Astrocyte (in vitro differentiated cells and primary cell): ENCODE results near the gene NCR3LG1. TPM values are rescaled to one million over a fixed set of nuclear protein-coding genes. Genes with fewer than 3 reads are reported as not detected.
A peak's percentile ranks its signal among the peaks of the same experiment; 100 is the strongest.

Source experiments
- DNase-seq: peaks from one replicate; pipeline ENCODE4 v3.0.0-alpha.2; 2010; ENCODE audit warnings: low read depth
- FAIRE-seq: peaks from 2 replicates; lab custom pipeline; 2011; peaks lifted over from hg19 to GRCh38; lab: Jason Lieb, UNC
- H2AFZ ChIP-seq: 2 replicates; pipeline ENCODE4 v1.6.0; 2012; ENCODE audit warnings: low read depth, low read length, inconsistent platforms
- H3K27ac ChIP-seq: 2 replicates; pipeline ENCODE4 v1.5.1; 2011; ENCODE audit warnings: low read depth, low read length, inconsistent platforms
- H3K27me3 ChIP-seq: 2 replicates; pipeline ENCODE4 v1.6.0; 2011; ENCODE audit warnings: low read length, inconsistent platforms; ENCODE audit not compliant: insufficient read depth
- H3K36me3 ChIP-seq: 2 replicates; pipeline ENCODE4 v1.5.1; 2011; ENCODE audit warnings: low read length, inconsistent platforms; ENCODE audit not compliant: insufficient read depth
- H3K4me1 ChIP-seq: 2 replicates; pipeline ENCODE4 v1.5.1; 2011; ENCODE audit warnings: low read length, inconsistent platforms; ENCODE audit not compliant: insufficient read depth
- H3K4me2 ChIP-seq: 2 replicates; pipeline ENCODE4 v1.6.0; 2012; ENCODE audit warnings: low read length, inconsistent platforms
- H3K4me3 ChIP-seq: 2 replicates; pipeline ENCODE4 v1.5.1; 2011; ENCODE audit warnings: low read depth, mild to moderate bottlenecking, low read length, inconsistent platforms; ENCODE audit not compliant: insufficient read depth
- H3K79me2 ChIP-seq: 2 replicates; pipeline ENCODE4 v1.6.0; 2012; ENCODE audit warnings: mild to moderate bottlenecking, low read length, inconsistent platforms; ENCODE audit not compliant: insufficient read depth
- H3K9ac ChIP-seq: 2 replicates; pipeline ENCODE4 v1.6.0; 2012; ENCODE audit warnings: mild to moderate bottlenecking, low read length, inconsistent platforms
- H3K9me3 ChIP-seq: 2 replicates; pipeline ENCODE4 v1.5.1; 2012; ENCODE audit warnings: low read depth, mild to moderate bottlenecking, low read length, inconsistent platforms; ENCODE audit not compliant: insufficient read depth
- H4K20me1 ChIP-seq: 2 replicates; pipeline ENCODE4 v1.6.0; 2012; ENCODE audit warnings: low read length, inconsistent platforms; ENCODE audit not compliant: insufficient read depth
- H3K27ac Mint-ChIP-seq: one replicate; pipeline ENCODE4 v1.8.0; 2021; ENCODE audit warnings: mild to moderate bottlenecking, mixed read lengths; ENCODE audit not compliant: unreplicated experiment
- H3K27me3 Mint-ChIP-seq: one replicate; pipeline ENCODE4 v1.8.0; 2021; ENCODE audit warnings: low read depth, mixed read lengths; ENCODE audit not compliant: unreplicated experiment
- H3K36me3 Mint-ChIP-seq: one replicate; pipeline ENCODE4 v1.8.0; 2021; ENCODE audit warnings: low read depth, mixed read lengths; ENCODE audit not compliant: unreplicated experiment
- H3K4me1 Mint-ChIP-seq: one replicate; pipeline ENCODE4 v1.8.0; 2021; ENCODE audit warnings: low read depth, mixed read lengths; ENCODE audit not compliant: unreplicated experiment
- H3K4me3 Mint-ChIP-seq: one replicate; pipeline ENCODE4 v1.8.0; 2021; ENCODE audit warnings: mild to moderate bottlenecking, moderate library complexity, mixed read lengths; ENCODE audit not compliant: unreplicated experiment
- H3K9me3 Mint-ChIP-seq: one replicate; pipeline ENCODE4 v1.8.0; 2021; ENCODE audit warnings: mild to moderate bottlenecking, mixed read lengths; ENCODE audit not compliant: unreplicated experiment
- CTCF ChIP-seq: IDR thresholded peaks from 2 replicates; pipeline ENCODE4 v1.5.1; 2011; ENCODE audit warnings: low read depth, mild to moderate bottlenecking, inconsistent platforms, low read length, moderate library complexity; ENCODE audit not compliant: insufficient read depth
- EZH2 ChIP-seq: IDR thresholded peaks from 2 replicates; pipeline ENCODE4 v1.6.1; 2012; ENCODE audit warnings: mild to moderate bottlenecking, low read length, inconsistent platforms; ENCODE audit not compliant: insufficient read depth
- total RNA-seq: library from RNA; stranded (reverse); gene quantifications from 2 replicates; pipeline ENCODE4 v1.2.1, GENCODE V29; 2021

Gene NCR3LG1
- total RNA-seq, 1 donor from 2014 or later = 3.3 TPM

GRCh38 chr11:17388609-17389210 is 37.1 kb downstream of the NCR3LG1 start, which contains the start of gene KCNJ11:
Gene KCNJ11 (minus strand): TSS chr11:17388659. CDS start chr11:17388091, 568 bp downstream.
- Mint-ChIP-seq H3K36me3 (peaks cover 3% of the 10 kb centered on the region), H3K4me1 (peaks cover 1% of the 10 kb centered on the region), H3K9me3 (peaks cover 2% of the 10 kb centered on the region), H3K27me3 (peaks cover 45% of the 10 kb centered on the region), H3K27ac (no peak within 1 kb of the TSS), H3K4me3 (peak within 1 kb of the TSS; percentile 54)
- TF ChIP-seq CTCF = no peak
- no peak for TF ChIP-seq EZH2
- Histone ChIP-seq H2AFZ (no peak within 1 kb of the TSS), H3K9ac (no peak within 1 kb of the TSS), H3K4me1 (peaks cover 3% of the 10 kb centered on the region), H3K9me3 (no peaks in the 10 kb centered on the region), H3K27me3 (peaks cover 9% of the 10 kb centered on the region), H4K20me1 (no peaks in the 10 kb centered on the region), H3K4me3 (peak within 1 kb of the TSS; percentile 44), H3K27ac (no peak within 1 kb of the TSS), H3K4me2 (peak within 1 kb of the TSS; percentile 83), H3K79me2 (no peaks in the 10 kb centered on the region), H3K36me3 (no peaks in the 10 kb centered on the region)
- no peak for DNase-seq
- no peak for FAIRE-seq

- no peaks in the 10 kb centered on the region for H3K79me2 ChIP-seq
- Mint-ChIP-seq H3K9me3 (peaks cover 2% of the 10 kb centered on the region), H3K4me3 (peak overlapping the region; percentile 54), H3K36me3 (peaks cover 3% of the 10 kb centered on the region), H3K27ac (no peak overlapping the region), H3K4me1 (peaks cover under 1% of the 10 kb centered on the region), H3K27me3 (peaks cover 49% of the 10 kb centered on the region)
- peaks cover 9% of the 10 kb centered on the region for H3K27me3 ChIP-seq
- H3K27ac ChIP-seq = no peak overlapping the region
- DNase-seq = no peak
- H3K4me2 ChIP-seq = peak overlapping the region; percentile 83
- no peak overlapping the region for H3K9ac ChIP-seq
- no peaks in the 10 kb centered on the region for H4K20me1 ChIP-seq
- H3K36me3 ChIP-seq = no peaks in the 10 kb centered on the region
- TF ChIP-seq EZH2 (no peak), CTCF (no peak)
- no peak for FAIRE-seq
- H3K9me3 ChIP-seq = no peaks in the 10 kb centered on the region
- H3K4me3 ChIP-seq = peak overlapping the region; percentile 44
- H2AFZ ChIP-seq = no peak overlapping the region
- peaks cover 3% of the 10 kb centered on the region for H3K4me1 ChIP-seq
Observed at GRCh38 chr11:17389211-17389956, 37.8 kb downstream of the NCR3LG1 start.
